A673 (cell line): Measurements from ENCODE around the gene ZDHHC20. TPM values are rescaled to one million over a fixed set of nuclear protein-coding genes. Genes with fewer than 3 reads are reported as not detected.

Experiments
- BruUV-seq: library from RNA; stranded (reverse); fragments of 400-500 nt; replicated peaks from 2 replicates; lab custom pipeline; 2021; lab: Mats Ljungman, UMichigan
- CTCF ChIA-PET: fragments of 300-600 bp; sonication (Branson Sonifier 250); formaldehyde crosslinking; loops from one replicate; lab custom pipeline; 2022; ENCODE audit warnings: antibody characterized with exemption; lab: Charles Lee
- POLR2A ChIA-PET: fragments of 300-600 bp; sonication (Branson Sonifier 250); formaldehyde crosslinking; loops from one replicate; lab custom pipeline; 2022; ENCODE audit warnings: antibody characterized with exemption; ENCODE audit not compliant: low non-redundant PET; lab: Charles Lee
- DNase-seq: peaks from one replicate; pipeline ENCODE4 v3.0.0-alpha.2; 2015; ENCODE audit warnings: low spot score
- H3K27ac ChIP-seq: fragments of 200-600 bp; sonication (generic); 2 replicates; pipeline ENCODE4 v1.5.1; 2016; ENCODE audit warnings: mixed run types, low read depth, mild to moderate bottlenecking, mixed read lengths, antibody characterized with exemption, low read length; ENCODE audit not compliant: poor library complexity, severe bottlenecking
- H3K27me3 ChIP-seq: fragments of 200-600 bp; sonication (generic); replicated peaks from 2 replicates; pipeline ENCODE4 v1.6.1; 2017; ENCODE audit warnings: mixed run types, low read depth, mild to moderate bottlenecking, mixed read lengths, antibody characterized with exemption, low read length; ENCODE audit not compliant: insufficient read depth, poor library complexity
- H3K36me3 ChIP-seq: fragments of 200-600 bp; sonication (generic); 2 replicates; pipeline ENCODE4 v1.6.1; 2016; ENCODE audit warnings: mixed run types, mild to moderate bottlenecking, mixed read lengths, antibody characterized with exemption, low read length; ENCODE audit not compliant: insufficient read depth, poor library complexity, severe bottlenecking
- H3K4me1 ChIP-seq: fragments of 200-600 bp; sonication (generic); 2 replicates; pipeline ENCODE4 v1.6.1; 2017; ENCODE audit warnings: mixed run types, mild to moderate bottlenecking, mixed read lengths, antibody characterized with exemption, low read length; ENCODE audit not compliant: insufficient read depth, poor library complexity, severe bottlenecking
- H3K4me3 ChIP-seq: fragments of 200-600 bp; sonication (generic); 2 replicates; pipeline ENCODE4 v1.5.1; 2016; ENCODE audit warnings: low read depth, mixed run types, mild to moderate bottlenecking, mixed read lengths, low read length; ENCODE audit not compliant: poor library complexity, severe bottlenecking
- H3K9me3 ChIP-seq: fragments of 200-600 bp; sonication (generic); 2 replicates; pipeline ENCODE4 v1.6.1; 2016; ENCODE audit warnings: mixed run types, low read depth, mild to moderate bottlenecking, mixed read lengths, antibody characterized with exemption, low read length; ENCODE audit not compliant: poor library complexity, severe bottlenecking
- EZH2 ChIP-seq: fragments of 200-600 bp; sonication (generic); IDR thresholded peaks from 2 replicates; pipeline ENCODE4 v1.6.1; 2017; ENCODE audit warnings: borderline replicate concordance, low read depth, mild to moderate bottlenecking, mixed read lengths, antibody characterized with exemption, low read length; ENCODE audit not compliant: poor library complexity, severe bottlenecking
- intact Hi-C: fragments of 100-400 bp; cut with micrococcal nuclease; formaldehyde crosslinking; loops from one replicate; pipeline ENCODE4 v1.10.0; 2022; ENCODE audit not compliant: unreplicated experiment
- total RNA-seq: library from RNA; stranded (reverse); gene quantifications from 2 replicates; pipeline ENCODE4 v1.2.3, GENCODE V29; 2021
- TF ChIP-seq, protein P1 (sequence below): fragments of 300-800, 200-600 bp; sonication (generic); conservative IDR thresholded peaks from 2 replicates; pipeline ENCODE4 v1.5.1; 2017; ENCODE audit warnings: low read depth, mild to moderate bottlenecking, antibody characterized with exemption, low read length, moderate library complexity, mixed read lengths

The ZDHHC20 gene
- total RNA-seq, 1 experiment from 2014 or later, result 98.9 TPM

DNA sequence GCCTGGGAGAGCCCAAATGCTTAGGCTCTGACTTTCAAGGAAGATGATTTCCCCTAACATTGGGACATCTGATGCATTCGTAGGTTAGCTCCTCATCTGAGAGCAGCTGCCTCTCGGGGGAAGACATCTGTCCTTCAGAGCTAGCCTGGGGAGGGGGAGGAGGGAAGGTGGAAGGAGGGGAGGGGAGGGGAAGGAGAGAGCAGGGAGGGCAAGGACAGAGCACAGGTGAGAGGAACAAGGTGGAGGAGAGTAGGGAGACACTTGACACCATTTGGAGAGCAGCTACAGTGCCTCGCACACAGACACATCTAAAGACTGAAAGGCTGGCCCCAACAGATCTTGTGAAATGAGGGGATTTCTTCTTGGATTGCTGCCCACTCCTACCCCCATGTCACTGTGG is 103.8 kb downstream of the ZDHHC20 start:
- no peak for DNase-seq
- no TSS peak for BruUV-seq

DNA sequence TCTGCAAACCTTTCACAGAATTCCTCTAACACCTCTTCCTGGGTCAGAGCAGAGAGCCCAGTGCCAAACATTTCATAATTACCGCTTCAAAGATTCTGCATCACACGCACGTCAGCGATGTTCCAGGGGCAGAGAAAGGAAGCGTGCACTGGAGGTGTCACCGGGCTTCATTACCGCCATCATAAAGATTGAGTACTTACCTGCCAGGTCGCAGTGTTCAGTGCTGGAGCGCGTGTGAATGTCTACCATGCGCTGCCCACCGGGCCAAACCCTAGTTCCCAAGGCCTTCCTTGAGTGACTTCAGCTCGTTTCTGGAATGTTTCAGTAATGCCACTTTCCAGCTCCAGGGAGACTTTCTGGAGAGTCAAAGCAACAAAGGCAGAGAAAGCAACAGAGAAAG is 104.4 kb downstream of the ZDHHC20 start:
- intact Hi-C loops, result no loop called here
- Histone ChIP-seq H3K27ac (no peak overlapping the region), H3K4me3 (no peak overlapping the region), H3K27me3 (no peaks in the 10 kb centered on the region), H3K4me1 (no peaks in the 10 kb centered on the region), H3K36me3 (no peaks in the 10 kb centered on the region), H3K9me3 (no peaks in the 10 kb centered on the region)
- BruUV-seq, result no TSS peak
- TF ChIP-seq, protein P1, sequence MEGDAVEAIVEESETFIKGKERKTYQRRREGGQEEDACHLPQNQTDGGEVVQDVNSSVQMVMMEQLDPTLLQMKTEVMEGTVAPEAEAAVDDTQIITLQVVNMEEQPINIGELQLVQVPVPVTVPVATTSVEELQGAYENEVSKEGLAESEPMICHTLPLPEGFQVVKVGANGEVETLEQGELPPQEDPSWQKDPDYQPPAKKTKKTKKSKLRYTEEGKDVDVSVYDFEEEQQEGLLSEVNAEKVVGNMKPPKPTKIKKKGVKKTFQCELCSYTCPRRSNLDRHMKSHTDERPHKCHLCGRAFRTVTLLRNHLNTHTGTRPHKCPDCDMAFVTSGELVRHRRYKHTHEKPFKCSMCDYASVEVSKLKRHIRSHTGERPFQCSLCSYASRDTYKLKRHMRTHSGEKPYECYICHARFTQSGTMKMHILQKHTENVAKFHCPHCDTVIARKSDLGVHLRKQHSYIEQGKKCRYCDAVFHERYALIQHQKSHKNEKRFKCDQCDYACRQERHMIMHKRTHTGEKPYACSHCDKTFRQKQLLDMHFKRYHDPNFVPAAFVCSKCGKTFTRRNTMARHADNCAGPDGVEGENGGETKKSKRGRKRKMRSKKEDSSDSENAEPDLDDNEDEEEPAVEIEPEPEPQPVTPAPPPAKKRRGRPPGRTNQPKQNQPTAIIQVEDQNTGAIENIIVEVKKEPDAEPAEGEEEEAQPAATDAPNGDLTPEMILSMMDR, result no peak
- no peak for TF ChIP-seq EZH2
- POLR2A ChIA-PET, result no interaction called here
- no peak for DNase-seq
- CTCF ChIA-PET, result no interaction called here

More for the DNA sequence above, 103.8 kb downstream of the ZDHHC20 start:
- intact Hi-C loops, result no loop called here
- CTCF ChIA-PET, result no interaction called here
- Histone ChIP-seq H3K36me3 (no peaks in the 10 kb centered on the region), H3K4me3 (no peak overlapping the region), H3K27me3 (no peaks in the 10 kb centered on the region), H3K27ac (no peak overlapping the region), H3K4me1 (no peaks in the 10 kb centered on the region), H3K9me3 (no peaks in the 10 kb centered on the region)
- TF ChIP-seq, protein P1, result no peak
- TF ChIP-seq EZH2, result no peak
- POLR2A ChIA-PET, result no interaction called here

DNA sequence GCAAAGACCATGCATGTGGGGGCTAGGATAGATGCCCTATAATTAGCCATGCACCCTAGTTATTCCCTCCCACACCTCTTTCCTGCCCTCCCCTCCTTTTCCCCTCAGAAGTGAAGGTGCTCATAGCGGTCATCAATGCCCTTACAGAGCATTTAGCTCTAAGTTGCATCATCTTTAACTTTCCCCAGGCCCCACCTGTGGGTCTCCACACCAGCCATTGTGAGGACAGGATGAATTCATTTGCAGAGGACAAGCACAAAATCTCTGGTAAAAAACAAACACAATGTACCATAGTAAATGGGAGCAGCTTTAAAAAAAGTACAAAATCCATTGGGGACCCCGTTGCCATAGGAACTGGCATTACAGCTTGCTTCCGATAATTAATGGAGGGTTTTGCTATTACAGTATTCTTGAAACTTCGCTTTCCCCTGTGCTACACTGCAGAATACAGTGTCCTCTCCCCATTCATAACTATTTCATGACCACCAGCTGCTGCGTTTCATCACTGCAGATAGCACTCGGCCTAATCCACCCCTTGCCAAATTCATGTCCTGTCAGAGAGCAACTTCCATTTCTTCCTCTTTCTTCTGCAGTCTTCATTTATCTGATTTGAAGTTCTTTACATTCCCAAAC is 110.5 kb downstream of the ZDHHC20 start:
- POLR2A ChIA-PET, result no interaction called here
- Histone ChIP-seq H3K4me3 (no peak overlapping the region), H3K27me3 (no peaks in the 10 kb centered on the region), H3K36me3 (no peaks in the 10 kb centered on the region), H3K9me3 (no peaks in the 10 kb centered on the region), H3K27ac (no peak overlapping the region), H3K4me1 (no peaks in the 10 kb centered on the region)
- intact Hi-C loops, result no loop called here
- CTCF ChIA-PET, result no interaction called here
- BruUV-seq, result no TSS peak
- TF ChIP-seq EZH2, result no peak
- TF ChIP-seq, protein P1, result no peak
- no peak for DNase-seq
